HepG2 (cell line): ENCODE results near the gene PDPK1. TPM values are rescaled to one million over a fixed set of nuclear protein-coding genes. Genes with fewer than 3 reads are reported as not detected.

Experiments
- DR1 ChIP-seq: sonication (generic); formaldehyde crosslinking; IDR thresholded peaks from 2 replicates; pipeline ENCODE4 v1.8.0; 2021; ENCODE audit warnings: mild to moderate bottlenecking, missing genetic modification reagents, inconsistent platforms
- FLYWCH1 ChIP-seq: sonication (generic); formaldehyde crosslinking; IDR thresholded peaks from 2 replicates; pipeline ENCODE4 v1.8.1; 2023; ENCODE audit warnings: mild to moderate bottlenecking, missing genetic modification reagents
- HES4 ChIP-seq: sonication (generic); formaldehyde crosslinking; IDR thresholded peaks from 2 replicates; pipeline ENCODE4 v1.9.0; 2021; ENCODE audit warnings: mild to moderate bottlenecking, missing genetic modification reagents, borderline replicate concordance
- HNRNPK ChIP-seq: fragments of 200-400 bp; formaldehyde crosslinking; IDR thresholded peaks from 2 replicates; pipeline ENCODE4 v1.6.1; 2018; ENCODE audit warnings: low read length, low read depth, moderate library complexity, mild to moderate bottlenecking; ENCODE audit not compliant: poor library complexity, severe bottlenecking
- HOXA7 ChIP-seq: sonication (generic); formaldehyde crosslinking; IDR thresholded peaks from 2 replicates; pipeline ENCODE4 v1.8.1; 2022; ENCODE audit warnings: mild to moderate bottlenecking, missing genetic modification reagents, moderate library complexity
- JUN ChIP-seq: sonication (generic); formaldehyde crosslinking; IDR thresholded peaks from 2 replicates; pipeline ENCODE4 v1.4.0; 2020; ENCODE audit warnings: mild to moderate bottlenecking, missing genetic modification reagents
- MIXL1 ChIP-seq: IDR thresholded peaks from 2 replicates; pipeline ENCODE4 v1.6.1; 2016
- NFE2L1 ChIP-seq: sonication (generic); formaldehyde crosslinking; IDR thresholded peaks from 2 replicates; pipeline ENCODE4 v1.4.0; 2020; ENCODE audit warnings: missing genetic modification reagents, mild to moderate bottlenecking, borderline replicate concordance
- PAF1 ChIP-seq: IDR thresholded peaks from 2 replicates; pipeline ENCODE4 v1.6.1; 2016; ENCODE audit warnings: missing genetic modification reagents, missing compliant biosample characterization
- PBX2 ChIP-seq: IDR thresholded peaks from 2 replicates; pipeline ENCODE4 v1.6.1; 2016; ENCODE audit warnings: control low read depth
- PPARG ChIP-seq: conservative IDR thresholded peaks from 2 replicates; pipeline ENCODE4 v1.6.1; 2016; ENCODE audit warnings: missing biosample characterization, missing genetic modification reagents
- SNAI1 ChIP-seq: sonication (generic); formaldehyde crosslinking; IDR thresholded peaks from 2 replicates; pipeline ENCODE4 v1.5.0; 2020; ENCODE audit warnings: mild to moderate bottlenecking, missing genetic modification reagents, borderline replicate concordance
- TBX3 ChIP-seq: fragments of 450-650 bp; IDR thresholded peaks from 2 replicates; pipeline ENCODE4 v1.6.1; 2017; ENCODE audit warnings: antibody characterized with exemption, mild to moderate bottlenecking, inconsistent platforms, borderline replicate concordance
- ZEB1 ChIP-seq: IDR thresholded peaks from 2 replicates; pipeline ENCODE4 v1.6.1; 2012; ENCODE audit warnings: mild to moderate bottlenecking, low read depth, inconsistent platforms; ENCODE audit not compliant: insufficient replicate concordance
- ZNF414 ChIP-seq: sonication (generic); formaldehyde crosslinking; IDR thresholded peaks from 2 replicates; pipeline ENCODE4 v1.5.0; 2020; ENCODE audit warnings: missing genetic modification reagents
- ZNF570 ChIP-seq: sonication (generic); formaldehyde crosslinking; IDR thresholded peaks from 2 replicates; pipeline ENCODE4 v1.4.0; 2020; ENCODE audit warnings: mild to moderate bottlenecking, missing genetic modification reagents, borderline replicate concordance
- ZNF614 ChIP-seq: IDR thresholded peaks from 2 replicates; pipeline ENCODE4 v1.6.1; 2018; ENCODE audit warnings: missing biosample characterization, missing genetic modification reagents, inconsistent platforms, borderline replicate concordance
- ZNF678 ChIP-seq: sonication (generic); formaldehyde crosslinking; IDR thresholded peaks from 2 replicates; pipeline ENCODE4 v1.4.0; 2020; ENCODE audit warnings: mild to moderate bottlenecking, missing genetic modification reagents
- ZNF709 ChIP-seq: sonication (generic); formaldehyde crosslinking; IDR thresholded peaks from 2 replicates; pipeline ENCODE4 v1.5.0; 2020; ENCODE audit warnings: mild to moderate bottlenecking, missing genetic modification reagents
- ZSCAN30 ChIP-seq: sonication (generic); formaldehyde crosslinking; IDR thresholded peaks from 2 replicates; pipeline ENCODE4 v1.5.0; 2020; ENCODE audit warnings: mild to moderate bottlenecking, missing genetic modification reagents
- polyA plus RNA-seq, 8 experiments: library from polyadenylated mRNA; depleted of rRNA in 3 of 8; stranded (reverse) in 7 of 8; unstranded in 1 of 8; fragments of >200 nt; fragmentation: Illumina TruSeq in 4 of 8; extraction: Trizol in 4 of 8; gene quantifications; 2 replicates each; pipeline versions ENCODE4 v1.2.1 to v1.2.3, GENCODE V29; 2011 to 2016; ENCODE audit warnings: low read depth in 4 of 8, missing spikeins in 1 of 8, mixed read lengths in 1 of 8; ENCODE audit not compliant: insufficient read depth in 1 of 8
- total RNA-seq, 5 experiments: library from RNA; depleted of rRNA; stranded (reverse); fragments of >200 nt; fragmentation: Illumina TruSeq; extraction: Trizol; gene quantifications; 2 replicates each; pipeline ENCODE4 v1.2.3, GENCODE V29; 2016; ENCODE audit warnings: low read depth in 1 of 5

Gene PDPK1
- total and polyA plus RNA-seq, 2 of the 13 experiments (the other 11 are each of a cell fraction or from before 2014, with no cell fraction given) = 59.6 to 129 TPM

- no peak for TF ChIP-seq PBX2 (CRISPR knock-in tag)
- 0 out of 2 replicates have a peak, but pooled peaks have one; percentile 8 for TF ChIP-seq ZNF678 (CRISPR knock-in tag)
- peak; percentile 58 for TF ChIP-seq ZNF709 (CRISPR knock-in tag)
- no peak; the same call in 1 of the 2 replicates for TF ChIP-seq DR1 (CRISPR knock-in tag)
- peak; percentile 1 for TF ChIP-seq HNRNPK
- TF ChIP-seq ZEB1 = peak; percentile 67
- TF ChIP-seq ZNF570 (CRISPR knock-in tag) = no peak
- no peak for TF ChIP-seq PPARG (CRISPR knock-in tag)
- no peak for TF ChIP-seq JUN
- no peak for TF ChIP-seq MIXL1 (CRISPR knock-in tag)
- no peak for TF ChIP-seq PAF1 (CRISPR knock-in tag)
- TF ChIP-seq SNAI1 (CRISPR knock-in tag) = no peak
- TF ChIP-seq ZNF614 = 0 out of 2 replicates have a peak, but pooled peaks have one; percentile 22
- no peak for TF ChIP-seq FLYWCH1 (CRISPR knock-in tag)
- TF ChIP-seq ZNF414 = no peak
- TF ChIP-seq HOXA7 = no peak
- TF ChIP-seq NFE2L1 (CRISPR knock-in tag) = no peak
- no peak for TF ChIP-seq ZSCAN30 (CRISPR knock-in tag)
- TF ChIP-seq TBX3 = no peak
- TF ChIP-seq HES4 (CRISPR knock-in tag) = peak; percentile 63; the same call in 1 of the 2 replicates
Observed at GRCh38 chr16:2513405-2514332, 24.2 kb upstream of the PDPK1 start, which contains the start of gene ATP6V0C (continued).
